Bronchial epithelial cell (primary cell): Measurements from ENCODE around the gene ARID3A. TPM values are rescaled to one million over a fixed set of nuclear protein-coding genes. Genes with fewer than 3 reads are reported as not detected.
A peak's percentile ranks its signal among the peaks of the same experiment; 100 is the strongest.

ENCODE experiments used
- DNase-seq: peaks from one replicate; pipeline ENCODE4 v3.0.0-alpha.2; 2010; ENCODE audit warnings: low read depth
- FAIRE-seq: peaks from 2 replicates; lab custom pipeline; 2011; peaks lifted over from hg19 to GRCh38; lab: Jason Lieb, UNC
- H3K27me3 ChIP-seq: 2 replicates; pipeline ENCODE4 v1.5.1; 2011; ENCODE audit warnings: low read length; ENCODE audit not compliant: control insufficient read depth, insufficient read depth
- H3K36me3 ChIP-seq: 2 replicates; pipeline ENCODE4 v1.5.1; 2011; ENCODE audit warnings: low read length; ENCODE audit not compliant: control insufficient read depth, insufficient read depth
- H3K4me3 ChIP-seq: 2 replicates; pipeline ENCODE4 v1.5.1; 2011; ENCODE audit warnings: mild to moderate bottlenecking, low read depth, low read length, control low read depth
- total RNA-seq: library from RNA; depleted of rRNA; stranded (reverse); fragments of >200 nt; gene quantifications from 2 replicates; pipeline ENCODE4 v1.2.1, GENCODE V29; 2014
- TF ChIP-seq, protein P1 (sequence below): IDR thresholded peaks from 2 replicates; pipeline ENCODE4 v1.5.1; 2011; ENCODE audit warnings: mild to moderate bottlenecking, moderate library complexity, low read length, control low read depth, inconsistent platforms; ENCODE audit not compliant: insufficient read depth, severe bottlenecking

ARID3A gene
- total RNA-seq, 1 donor from 2014 or later, result 15.8 TPM

DNA sequence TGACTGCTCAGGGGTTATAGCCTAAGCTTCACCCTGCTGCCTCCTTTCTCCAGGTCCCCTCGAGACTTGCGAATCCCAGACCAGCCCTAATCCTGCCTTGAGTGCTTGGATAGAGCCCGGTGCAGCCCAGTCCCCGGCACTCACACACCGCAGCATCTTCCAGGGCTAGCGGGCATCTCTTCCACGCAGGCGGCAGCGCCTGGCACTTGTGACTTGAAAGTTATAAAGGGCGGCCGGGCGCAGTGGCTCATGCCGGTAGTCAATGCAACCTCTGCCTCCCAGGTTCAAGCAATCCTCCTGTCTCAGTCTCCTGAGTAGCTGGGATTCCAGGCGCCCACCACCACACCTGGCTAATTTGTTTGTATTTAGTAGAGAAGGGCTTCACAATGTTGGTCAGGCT lies 60.2 kb downstream of the ARID3A start:
- Histone ChIP-seq H3K27me3 (no peaks in the 10 kb centered on the region), H3K4me3 (no peak overlapping the region), H3K36me3 (peaks cover 24% of the 10 kb centered on the region)
- FAIRE-seq (no peak), DNase-seq (no peak)
- TF ChIP-seq, protein P1, sequence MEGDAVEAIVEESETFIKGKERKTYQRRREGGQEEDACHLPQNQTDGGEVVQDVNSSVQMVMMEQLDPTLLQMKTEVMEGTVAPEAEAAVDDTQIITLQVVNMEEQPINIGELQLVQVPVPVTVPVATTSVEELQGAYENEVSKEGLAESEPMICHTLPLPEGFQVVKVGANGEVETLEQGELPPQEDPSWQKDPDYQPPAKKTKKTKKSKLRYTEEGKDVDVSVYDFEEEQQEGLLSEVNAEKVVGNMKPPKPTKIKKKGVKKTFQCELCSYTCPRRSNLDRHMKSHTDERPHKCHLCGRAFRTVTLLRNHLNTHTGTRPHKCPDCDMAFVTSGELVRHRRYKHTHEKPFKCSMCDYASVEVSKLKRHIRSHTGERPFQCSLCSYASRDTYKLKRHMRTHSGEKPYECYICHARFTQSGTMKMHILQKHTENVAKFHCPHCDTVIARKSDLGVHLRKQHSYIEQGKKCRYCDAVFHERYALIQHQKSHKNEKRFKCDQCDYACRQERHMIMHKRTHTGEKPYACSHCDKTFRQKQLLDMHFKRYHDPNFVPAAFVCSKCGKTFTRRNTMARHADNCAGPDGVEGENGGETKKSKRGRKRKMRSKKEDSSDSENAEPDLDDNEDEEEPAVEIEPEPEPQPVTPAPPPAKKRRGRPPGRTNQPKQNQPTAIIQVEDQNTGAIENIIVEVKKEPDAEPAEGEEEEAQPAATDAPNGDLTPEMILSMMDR, result no peak

DNA sequence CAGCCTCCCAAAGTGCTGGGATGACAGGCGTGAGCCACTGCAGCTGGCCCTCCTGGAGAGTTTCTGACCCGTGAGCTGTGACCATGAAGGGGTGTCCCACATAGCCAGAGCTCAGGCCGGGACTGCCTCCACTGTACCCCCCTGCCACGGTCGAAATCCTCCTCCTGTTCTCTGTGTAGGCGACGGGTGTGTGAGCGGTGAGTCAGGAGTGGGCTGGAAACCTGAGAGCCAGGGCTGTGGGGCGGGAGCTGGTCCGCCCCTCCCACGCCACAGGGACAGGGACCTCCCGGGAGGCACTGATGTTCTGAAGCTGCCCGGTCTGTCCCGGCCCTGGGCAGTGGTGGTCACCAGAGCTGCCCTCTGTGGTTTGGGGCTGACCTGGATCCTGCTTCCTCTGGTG lies 62.2 kb downstream of the ARID3A start:
- H3K27me3 ChIP-seq, result no peaks in the 10 kb centered on the region
- no peak overlapping the region for H3K4me3 ChIP-seq
- H3K36me3 ChIP-seq, result peaks cover 25% of the 10 kb centered on the region
- no peak for DNase-seq
- TF ChIP-seq, protein P1, result no peak
- FAIRE-seq, result no peak

- Histone ChIP-seq H3K36me3 (peaks cover 25% of the 10 kb centered on the region), H3K27me3 (no peaks in the 10 kb centered on the region), H3K4me3 (no peak overlapping the region)
- no peak for DNase-seq
- no peak for FAIRE-seq
- TF ChIP-seq, protein P1, result no peak
Observed at GRCh38 chr19:988510-988909, 62.7 kb downstream of the ARID3A start.

DNA sequence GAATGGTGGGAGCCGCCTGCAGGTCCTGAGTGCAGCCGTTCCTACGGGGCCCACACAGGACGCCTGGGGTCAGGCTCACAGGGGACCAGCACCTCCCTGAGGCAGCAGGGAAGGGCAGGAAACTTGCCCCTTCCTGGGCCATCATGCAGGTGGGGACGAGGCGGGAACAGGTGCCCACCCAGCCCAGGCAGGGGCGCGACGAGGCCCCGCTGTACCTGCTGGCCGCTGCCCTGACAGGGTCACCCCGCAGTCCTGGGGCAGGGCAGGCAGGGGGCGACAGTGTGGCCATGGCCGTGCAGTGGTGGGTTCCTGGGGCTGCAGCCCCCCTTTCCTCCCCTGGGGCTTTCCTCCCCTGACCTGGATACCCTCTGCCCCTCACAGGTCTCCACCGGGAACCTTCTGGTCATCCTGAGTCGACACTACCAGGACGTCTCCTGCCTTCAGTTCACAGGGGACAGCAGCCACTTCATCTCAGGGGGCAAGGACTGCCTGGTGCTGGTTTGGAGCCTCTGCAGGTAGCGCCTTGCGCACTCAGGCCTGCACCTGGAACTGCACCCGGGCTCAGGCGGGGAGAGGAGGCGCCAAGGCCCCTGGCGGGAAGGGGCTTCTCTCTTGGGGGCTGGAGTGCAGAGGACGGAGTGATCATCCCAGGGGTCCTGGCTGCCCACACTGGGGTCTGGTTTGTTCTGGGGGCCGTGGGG lies 63.7 kb downstream of the ARID3A start:
- DNase-seq (no peak), FAIRE-seq (no peak)
- no peak overlapping the region for H3K4me3 ChIP-seq
- H3K27me3 ChIP-seq, result no peaks in the 10 kb centered on the region
- TF ChIP-seq, protein P1, result peak; percentile 31
- H3K36me3 ChIP-seq, result peaks cover 28% of the 10 kb centered on the region

GRCh38 chr19:990119-990571 lies 64.3 kb downstream of the ARID3A start:
- Histone ChIP-seq H3K36me3 (peaks cover 28% of the 10 kb centered on the region), H3K27me3 (no peaks in the 10 kb centered on the region), H3K4me3 (no peak overlapping the region)
- no peak for FAIRE-seq
- DNase-seq, result no peak
- TF ChIP-seq, protein P1, result no peak

- FAIRE-seq, result no peak
- TF ChIP-seq, protein P1, result no peak
- Histone ChIP-seq H3K36me3 (peaks cover 28% of the 10 kb centered on the region), H3K4me3 (no peak overlapping the region), H3K27me3 (no peaks in the 10 kb centered on the region)
- DNase-seq, result no peak
Observed at GRCh38 chr19:990746-991145, 64.9 kb downstream of the ARID3A start.
